SK-N-SH treated with all-trans-retinoic acid at 6 μM for 48 hours (cell line): ENCODE results near the gene PRKAG2.

Source experiments
- ATAC-seq: fragments of 200-7000 bp; cut with Tn5 transposase; 3 replicates; pipeline ENCODE4 v1.9.1; 2020; ENCODE audit warnings: mild to moderate bottlenecking, moderate library complexity
- ARNTL ChIP-seq: fragments of 450-650 bp; formaldehyde crosslinking; IDR thresholded peaks from 2 replicates; pipeline ENCODE4 v1.5.0; 2020; ENCODE audit warnings: low read depth, mild to moderate bottlenecking, moderate library complexity, borderline replicate concordance
- BACH2 ChIP-seq: fragments of 250-450 bp; sonication (Bioruptor Pico); IDR thresholded peaks from 2 replicates; pipeline ENCODE4 v1.9.0; 2021; ENCODE audit warnings: mild to moderate bottlenecking, borderline replicate concordance
- CSDC2 ChIP-seq: fragments of 250-450 bp; sonication (Bioruptor Pico); IDR thresholded peaks from 2 replicates; pipeline ENCODE4 v1.5.0; 2020; ENCODE audit warnings: mild to moderate bottlenecking, moderate library complexity
- GLIS3 ChIP-seq: fragments of 250-450 bp; sonication (Bioruptor Pico); IDR thresholded peaks from 2 replicates; pipeline ENCODE4 v1.5.0; 2020; ENCODE audit warnings: mild to moderate bottlenecking, moderate library complexity
- ISL1 ChIP-seq: fragments of 250-450 bp; sonication (Bioruptor Pico); IDR thresholded peaks from 2 replicates; pipeline ENCODE4 v2.1.2; 2022; ENCODE audit warnings: mild to moderate bottlenecking, moderate library complexity
- OSR1 ChIP-seq: fragments of 250-450 bp; sonication (Bioruptor Pico); IDR thresholded peaks from 2 replicates; pipeline ENCODE4 v1.8.0; 2022; ENCODE audit warnings: moderate library complexity, mild to moderate bottlenecking, inconsistent platforms
- PPARA ChIP-seq: fragments of 250-450 bp; sonication (Bioruptor Pico); IDR thresholded peaks from 2 replicates; pipeline ENCODE4 v1.5.0; 2020; ENCODE audit warnings: mild to moderate bottlenecking, borderline replicate concordance
- RARB ChIP-seq: fragments of 250-450 bp; sonication (Bioruptor Pico); IDR thresholded peaks from 2 replicates; pipeline ENCODE4 v1.8.0; 2021; ENCODE audit warnings: mild to moderate bottlenecking, moderate library complexity
- SNAI2 ChIP-seq: fragments of 250-450 bp; sonication (Bioruptor Pico); IDR thresholded peaks from 2 replicates; pipeline ENCODE4 v1.5.0; 2020; ENCODE audit warnings: mild to moderate bottlenecking, moderate library complexity
- TCF4 ChIP-seq: fragments of 250-450 bp; sonication (Bioruptor Pico); IDR thresholded peaks from 2 replicates; pipeline ENCODE4 v1.8.0; 2021; ENCODE audit warnings: mild to moderate bottlenecking, moderate library complexity, borderline replicate concordance
- TOX ChIP-seq: fragments of 250-450 bp; sonication (Bioruptor Pico); IDR thresholded peaks from 2 replicates; pipeline ENCODE4 v1.8.0; 2021; ENCODE audit warnings: mild to moderate bottlenecking, moderate library complexity, borderline replicate concordance
- ZC3H10 ChIP-seq: fragments of 250-450 bp; sonication (Bioruptor Pico); IDR thresholded peaks from 2 replicates; pipeline ENCODE4 v1.5.1; 2021; ENCODE audit warnings: mild to moderate bottlenecking, moderate library complexity
- ZFP3 ChIP-seq: fragments of 250-450 bp; sonication (Bioruptor Pico); IDR thresholded peaks from 2 replicates; pipeline ENCODE4 v1.5.0; 2020; ENCODE audit warnings: mild to moderate bottlenecking, moderate library complexity
- ZFP30 ChIP-seq: fragments of 450-650 bp; formaldehyde crosslinking; IDR thresholded peaks from 2 replicates; pipeline ENCODE4 v1.5.0; 2022; ENCODE audit warnings: mild to moderate bottlenecking, moderate library complexity
- ZNF565 ChIP-seq: fragments of 450-650 bp; formaldehyde crosslinking; conservative IDR thresholded peaks from 2 replicates; pipeline ENCODE4 v1.5.0; 2020; ENCODE audit warnings: low read depth, mild to moderate bottlenecking, moderate library complexity
- ZNF70 ChIP-seq: fragments of 450-650 bp; formaldehyde crosslinking; IDR thresholded peaks from 2 replicates; pipeline ENCODE4 v1.5.0; 2020; ENCODE audit warnings: mild to moderate bottlenecking, moderate library complexity
- ZNF8 ChIP-seq: fragments of 450-650 bp; formaldehyde crosslinking; IDR thresholded peaks from 2 replicates; pipeline ENCODE4 v1.5.0; 2020; ENCODE audit warnings: mild to moderate bottlenecking, moderate library complexity
- TF ChIP-seq, protein P1 (sequence below): fragments of 250-450 bp; sonication (Bioruptor Pico); IDR thresholded peaks from 2 replicates; pipeline ENCODE4 v1.5.1; 2020; ENCODE audit warnings: low read depth, mild to moderate bottlenecking, moderate library complexity
- TF ChIP-seq, protein P2 (sequence below): fragments of 250-450 bp; sonication (Bioruptor Pico); IDR thresholded peaks from 2 replicates; pipeline ENCODE4 v1.8.0; 2020; ENCODE audit warnings: mild to moderate bottlenecking, moderate library complexity, borderline replicate concordance
- TF ChIP-seq, protein P3 (sequence below): fragments of 250-450 bp; sonication (Bioruptor Pico); IDR thresholded peaks from 2 replicates; pipeline ENCODE4 v1.5.1; 2021; ENCODE audit warnings: mild to moderate bottlenecking, moderate library complexity
- TF ChIP-seq, protein P4 (sequence below): fragments of 250-450 bp; sonication (Bioruptor Pico); IDR thresholded peaks from 2 replicates; pipeline ENCODE4 v1.8.0; 2021; ENCODE audit warnings: low read depth, mild to moderate bottlenecking, moderate library complexity, borderline replicate concordance

The PRKAG2 gene

DNA sequence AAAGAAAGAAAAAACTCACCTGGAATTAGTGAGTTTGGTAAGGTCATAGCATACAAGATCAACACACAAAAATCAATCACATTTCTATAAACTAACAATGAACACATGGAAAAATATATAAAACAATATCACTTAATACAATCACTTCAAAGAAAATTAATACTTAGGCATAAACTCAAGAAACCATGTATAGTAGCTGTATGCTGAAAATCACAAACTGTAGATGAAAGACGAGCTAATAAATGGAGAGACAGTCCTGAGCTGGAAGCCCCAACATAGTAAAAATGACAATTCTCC is 243.5 kb downstream of the PRKAG2 start:
- TF ChIP-seq, protein P1, sequence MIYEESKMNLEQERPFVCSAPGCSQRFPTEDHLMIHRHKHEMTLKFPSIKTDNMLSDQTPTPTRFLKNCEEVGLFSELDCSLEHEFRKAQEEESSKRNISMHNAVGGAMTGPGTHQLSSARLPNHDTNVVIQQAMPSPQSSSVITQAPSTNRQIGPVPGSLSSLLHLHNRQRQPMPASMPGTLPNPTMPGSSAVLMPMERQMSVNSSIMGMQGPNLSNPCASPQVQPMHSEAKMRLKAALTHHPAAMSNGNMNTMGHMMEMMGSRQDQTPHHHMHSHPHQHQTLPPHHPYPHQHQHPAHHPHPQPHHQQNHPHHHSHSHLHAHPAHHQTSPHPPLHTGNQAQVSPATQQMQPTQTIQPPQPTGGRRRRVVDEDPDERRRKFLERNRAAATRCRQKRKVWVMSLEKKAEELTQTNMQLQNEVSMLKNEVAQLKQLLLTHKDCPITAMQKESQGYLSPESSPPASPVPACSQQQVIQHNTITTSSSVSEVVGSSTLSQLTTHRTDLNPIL (CRISPR knock-in tag), result no peak
- TF ChIP-seq ISL1 (CRISPR knock-in tag) (no peak), ARNTL (no peak), SNAI2 (no peak), ZNF8 (CRISPR knock-in tag) (no peak), ZNF565 (CRISPR knock-in tag) (no peak), ZFP30 (CRISPR knock-in tag) (no peak), OSR1 (CRISPR knock-in tag) (no peak), ZFP3 (CRISPR knock-in tag) (no peak), RARB (CRISPR knock-in tag) (no peak), BACH2 (CRISPR knock-in tag) (no peak), PPARA (CRISPR knock-in tag) (no peak)
- TF ChIP-seq, protein P2, sequence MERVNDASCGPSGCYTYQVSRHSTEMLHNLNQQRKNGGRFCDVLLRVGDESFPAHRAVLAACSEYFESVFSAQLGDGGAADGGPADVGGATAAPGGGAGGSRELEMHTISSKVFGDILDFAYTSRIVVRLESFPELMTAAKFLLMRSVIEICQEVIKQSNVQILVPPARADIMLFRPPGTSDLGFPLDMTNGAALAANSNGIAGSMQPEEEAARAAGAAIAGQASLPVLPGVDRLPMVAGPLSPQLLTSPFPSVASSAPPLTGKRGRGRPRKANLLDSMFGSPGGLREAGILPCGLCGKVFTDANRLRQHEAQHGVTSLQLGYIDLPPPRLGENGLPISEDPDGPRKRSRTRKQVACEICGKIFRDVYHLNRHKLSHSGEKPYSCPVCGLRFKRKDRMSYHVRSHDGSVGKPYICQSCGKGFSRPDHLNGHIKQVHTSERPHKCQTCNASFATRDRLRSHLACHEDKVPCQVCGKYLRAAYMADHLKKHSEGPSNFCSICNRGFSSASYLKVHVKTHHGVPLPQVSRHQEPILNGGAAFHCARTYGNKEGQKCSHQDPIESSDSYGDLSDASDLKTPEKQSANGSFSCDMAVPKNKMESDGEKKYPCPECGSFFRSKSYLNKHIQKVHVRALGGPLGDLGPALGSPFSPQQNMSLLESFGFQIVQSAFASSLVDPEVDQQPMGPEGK, result no peak
- TF ChIP-seq, protein P3, sequence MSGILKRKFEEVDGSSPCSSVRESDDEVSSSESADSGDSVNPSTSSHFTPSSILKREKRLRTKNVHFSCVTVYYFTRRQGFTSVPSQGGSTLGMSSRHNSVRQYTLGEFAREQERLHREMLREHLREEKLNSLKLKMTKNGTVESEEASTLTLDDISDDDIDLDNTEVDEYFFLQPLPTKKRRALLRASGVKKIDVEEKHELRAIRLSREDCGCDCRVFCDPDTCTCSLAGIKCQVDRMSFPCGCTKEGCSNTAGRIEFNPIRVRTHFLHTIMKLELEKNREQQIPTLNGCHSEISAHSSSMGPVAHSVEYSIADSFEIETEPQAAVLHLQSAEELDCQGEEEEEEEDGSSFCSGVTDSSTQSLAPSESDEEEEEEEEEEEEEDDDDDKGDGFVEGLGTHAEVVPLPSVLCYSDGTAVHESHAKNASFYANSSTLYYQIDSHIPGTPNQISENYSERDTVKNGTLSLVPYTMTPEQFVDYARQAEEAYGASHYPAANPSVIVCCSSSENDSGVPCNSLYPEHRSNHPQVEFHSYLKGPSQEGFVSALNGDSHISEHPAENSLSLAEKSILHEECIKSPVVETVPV, result no peak
- ATAC-seq, result no peak

DNA sequence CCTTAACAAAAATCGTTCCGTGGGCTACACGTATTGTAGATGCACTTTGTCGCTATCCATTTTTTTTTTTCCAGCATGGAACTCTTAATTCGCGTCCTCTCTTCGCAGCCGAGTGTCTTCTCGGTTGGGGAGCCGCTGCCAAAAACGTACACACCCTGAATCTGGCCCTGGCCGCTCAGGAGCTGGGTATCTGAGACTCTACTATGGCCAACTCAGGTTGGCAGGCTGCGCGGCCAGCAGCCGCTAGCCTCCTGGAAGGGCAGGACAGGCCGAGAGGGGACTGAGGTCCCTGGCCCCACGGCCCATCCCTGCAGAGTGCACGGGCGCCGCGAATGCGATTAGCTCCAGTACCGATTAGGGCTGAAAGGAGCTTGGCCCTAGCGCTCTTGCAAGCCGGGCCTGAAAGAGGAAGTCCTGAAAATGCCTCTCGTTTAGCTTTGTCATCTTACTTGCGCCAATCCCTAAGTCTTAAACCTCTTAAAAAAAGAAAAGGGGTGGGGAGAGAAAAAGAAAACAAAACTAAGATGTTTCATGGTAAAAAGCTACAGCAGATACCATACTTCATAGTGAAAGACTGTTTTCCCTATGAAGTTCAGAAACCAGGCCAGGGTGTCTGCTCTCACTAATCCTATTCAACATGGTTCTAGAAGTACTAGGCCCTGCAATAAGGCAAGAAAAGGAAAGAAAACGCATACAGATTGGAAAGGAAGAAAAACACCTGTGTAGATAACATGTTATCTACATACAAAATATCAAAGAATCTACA is 244.0 kb downstream of the PRKAG2 start:
- no peak for ATAC-seq

More for the DNA sequence above, 244.0 kb downstream of the PRKAG2 start:
- TF ChIP-seq, protein P2, result no peak
- TF ChIP-seq GLIS3 (CRISPR knock-in tag) (no peak), TOX (CRISPR knock-in tag) (no peak), ZNF70 (CRISPR knock-in tag) (no peak), ZFP3 (CRISPR knock-in tag) (no peak), ZC3H10 (CRISPR knock-in tag) (no peak), OSR1 (CRISPR knock-in tag) (no peak), ARNTL (no peak), CSDC2 (CRISPR knock-in tag) (no peak), SNAI2 (no peak), TCF4 (CRISPR knock-in tag) (no peak), RARB (CRISPR knock-in tag) (no peak), ZFP30 (CRISPR knock-in tag) (no peak), BACH2 (CRISPR knock-in tag) (no peak), PPARA (CRISPR knock-in tag) (no peak), ZNF565 (CRISPR knock-in tag) (no peak)
- TF ChIP-seq, protein P4, sequence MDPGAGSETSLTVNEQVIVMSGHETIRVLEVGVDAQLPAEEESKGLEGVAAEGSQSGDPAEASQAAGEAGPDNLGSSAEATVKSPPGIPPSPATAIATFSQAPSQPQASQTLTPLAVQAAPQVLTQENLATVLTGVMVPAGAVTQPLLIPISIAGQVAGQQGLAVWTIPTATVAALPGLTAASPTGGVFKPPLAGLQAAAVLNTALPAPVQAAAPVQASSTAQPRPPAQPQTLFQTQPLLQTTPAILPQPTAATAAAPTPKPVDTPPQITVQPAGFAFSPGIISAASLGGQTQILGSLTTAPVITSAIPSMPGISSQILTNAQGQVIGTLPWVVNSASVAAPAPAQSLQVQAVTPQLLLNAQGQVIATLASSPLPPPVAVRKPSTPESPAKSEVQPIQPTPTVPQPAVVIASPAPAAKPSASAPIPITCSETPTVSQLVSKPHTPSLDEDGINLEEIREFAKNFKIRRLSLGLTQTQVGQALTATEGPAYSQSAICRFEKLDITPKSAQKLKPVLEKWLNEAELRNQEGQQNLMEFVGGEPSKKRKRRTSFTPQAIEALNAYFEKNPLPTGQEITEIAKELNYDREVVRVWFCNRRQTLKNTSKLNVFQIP (CRISPR knock-in tag), result no peak
- TF ChIP-seq, protein P3, result no peak
- TF ChIP-seq, protein P1 (CRISPR knock-in tag), result no peak
